Jurkat, Clone E6-1 (cell line): ENCODE results near the gene USP48.
"Not testable (repeated sequence)": the region's sequence is repeated elsewhere in the genome, so short reads cannot be mapped to it uniquely, and the experiment has no call there.

Source experiments
- DNase-seq: peaks from one replicate; pipeline ENCODE4 v3.0.0-alpha.2; 2011; ENCODE audit warnings: low read depth, low spot score
- H3K4me3 ChIP-seq: 2 replicates; pipeline ENCODE4 v1.5.1; 2011; ENCODE audit warnings: mild to moderate bottlenecking, low read length, control low read depth, moderate library complexity

USP48 gene

GRCh38 chr1:21779613-21780521 lies 3.1 kb downstream of the USP48 start:
- no peak for DNase-seq
- H3K4me3 ChIP-seq, result no peak overlapping the region

GRCh38 chr1:21778405-21778727 lies 4.6 kb downstream of the USP48 start:
- no peak for DNase-seq
- H3K4me3 ChIP-seq, result no peak overlapping the region

GRCh38 chr1:21776925-21777324 lies 6.0 kb downstream of the USP48 start:
- DNase-seq, H3K4me3 ChIP-seq: not testable (repeated sequence)

- DNase-seq, result no peak
- no peak overlapping the region for H3K4me3 ChIP-seq
These were observed 6.9 kb downstream of the USP48 start for GRCh38 chr1:21775985-21776562.

GRCh38 chr1:21775550-21775914 lies 7.4 kb downstream of the USP48 start:
- no peak overlapping the region for H3K4me3 ChIP-seq
- no peak for DNase-seq

- DNase-seq, result no peak
- H3K4me3 ChIP-seq, result no peak overlapping the region
These were observed 8.0 kb downstream of the USP48 start for GRCh38 chr1:21774835-21775549.

- DNase-seq, result no peak
- no peak overlapping the region for H3K4me3 ChIP-seq
These were observed 9.4 kb downstream of the USP48 start for GRCh38 chr1:21773585-21773984.

GRCh38 chr1:21771672-21772071 lies 11.3 kb downstream of the USP48 start:
- H3K4me3 ChIP-seq, DNase-seq: not testable (repeated sequence)

- DNase-seq, H3K4me3 ChIP-seq: not testable (repeated sequence)
These were observed 12.3 kb downstream of the USP48 start for GRCh38 chr1:21770602-21771001.

GRCh38 chr1:21770201-21770600 lies 12.7 kb downstream of the USP48 start:
- no peak overlapping the region for H3K4me3 ChIP-seq
- DNase-seq, result no peak

- H3K4me3 ChIP-seq, DNase-seq: not testable (repeated sequence)
These were observed 15.8 kb downstream of the USP48 start for GRCh38 chr1:21767106-21767505.

GRCh38 chr1:21766210-21766609 lies 16.7 kb downstream of the USP48 start:
- H3K4me3 ChIP-seq, result no peak overlapping the region
- no peak for DNase-seq

- no peak for DNase-seq
- no peak overlapping the region for H3K4me3 ChIP-seq
These were observed 18.1 kb downstream of the USP48 start for GRCh38 chr1:21764615-21765423.

- H3K4me3 ChIP-seq, result no peak overlapping the region
- no peak for DNase-seq
These were observed 19.1 kb downstream of the USP48 start for GRCh38 chr1:21763694-21764419.

- no peak overlapping the region for H3K4me3 ChIP-seq
- no peak for DNase-seq
These were observed 19.7 kb downstream of the USP48 start for GRCh38 chr1:21763236-21763635.

- no peak for DNase-seq
- H3K4me3 ChIP-seq, result no peak overlapping the region
These were observed 20.9 kb downstream of the USP48 start for GRCh38 chr1:21762022-21762404.

- no peak for DNase-seq
- H3K4me3 ChIP-seq, result no peak overlapping the region
These were observed 21.9 kb downstream of the USP48 start for GRCh38 chr1:21761052-21761451.

GRCh38 chr1:21759818-21760217 lies 23.1 kb downstream of the USP48 start:
- no peak overlapping the region for H3K4me3 ChIP-seq
- DNase-seq, result no peak

- DNase-seq, result no peak
- no peak overlapping the region for H3K4me3 ChIP-seq
These were observed 23.8 kb downstream of the USP48 start for GRCh38 chr1:21759182-21759581.
